Keratinocyte (primary cell): Measurements from ENCODE around the gene ACOX2. TPM values are rescaled to one million over a fixed set of nuclear protein-coding genes. Genes with fewer than 3 reads are reported as not detected.

Experiments
- DNase-seq: peaks from one replicate; pipeline ENCODE4 v3.0.0-alpha.2; 2011; ENCODE audit warnings: low read depth, missing footprints, low spot score
- FAIRE-seq: peaks from 2 replicates; lab custom pipeline; 2011; peaks lifted over from hg19 to GRCh38; lab: Jason Lieb, UNC
- H2AFZ ChIP-seq: 2 replicates; pipeline ENCODE4 v1.6.0; 2012; ENCODE audit warnings: low read length, control low read depth, inconsistent platforms; ENCODE audit not compliant: control insufficient read depth
- H3K27ac ChIP-seq: 2 replicates; pipeline ENCODE4 v1.5.1; 2011; ENCODE audit warnings: low read length; ENCODE audit not compliant: control insufficient read depth, insufficient read depth
- H3K27me3 ChIP-seq: 3 replicates; pipeline ENCODE4 v1.6.0; 2011; ENCODE audit warnings: low read length; ENCODE audit not compliant: control insufficient read depth, insufficient read depth; ENCODE audit errors: extremely low read depth
- H3K36me3 ChIP-seq, 2 experiments: 2 replicates in 1 of 2; 3 replicates in 1 of 2; pipeline ENCODE4 v1.5.1; 2011; ENCODE audit warnings: low read length in 2 of 2, mild to moderate bottlenecking in 1 of 2; ENCODE audit not compliant: control insufficient read depth in 2 of 2, insufficient read depth in 2 of 2; ENCODE audit errors: extremely low read depth in 1 of 2
- H3K4me1 ChIP-seq: 3 replicates; pipeline ENCODE4 v1.5.1; 2011; ENCODE audit warnings: low read length; ENCODE audit not compliant: control insufficient read depth, insufficient read depth; ENCODE audit errors: extremely low read depth
- H3K4me2 ChIP-seq: 3 replicates; pipeline ENCODE4 v1.6.0; 2011; ENCODE audit warnings: low read depth, low read length; ENCODE audit not compliant: control insufficient read depth, insufficient read depth; ENCODE audit errors: extremely low read depth
- H3K4me3 ChIP-seq, 3 experiments: fragments of 200-600 bp in 1 of 3; sonication (generic) in 1 of 3; 2 replicates in 2 of 3; 3 replicates in 1 of 3; pipeline ENCODE4 v1.5.1; 2011 to 2016; ENCODE audit warnings: low read length in 3 of 3, mild to moderate bottlenecking in 3 of 3, control low read depth in 2 of 3, inconsistent platforms in 1 of 3, low read depth in 1 of 3, mixed read lengths in 1 of 3, mixed run types in 1 of 3, moderate library complexity in 1 of 3; ENCODE audit not compliant: control insufficient read depth in 2 of 3, insufficient read depth in 2 of 3; ENCODE audit errors: extremely low read depth in 1 of 3
- H3K79me2 ChIP-seq: 2 replicates; pipeline ENCODE4 v1.6.0; 2012; ENCODE audit warnings: low read length; ENCODE audit not compliant: control insufficient read depth, insufficient read depth
- H3K9ac ChIP-seq: 3 replicates; pipeline ENCODE4 v1.6.0; 2011; ENCODE audit warnings: low read length; ENCODE audit not compliant: control insufficient read depth, insufficient read depth; ENCODE audit errors: extremely low read depth
- H3K9me1 ChIP-seq: 3 replicates; pipeline ENCODE4 v1.6.0; 2011; ENCODE audit warnings: low read length; ENCODE audit not compliant: control insufficient read depth, insufficient read depth; ENCODE audit errors: extremely low read depth
- H3K9me3 ChIP-seq: 2 replicates; pipeline ENCODE4 v1.5.1; 2012; ENCODE audit warnings: low read depth, low read length; ENCODE audit not compliant: control insufficient read depth
- H4K20me1 ChIP-seq: 3 replicates; pipeline ENCODE4 v1.6.0; 2011; ENCODE audit warnings: low read length; ENCODE audit not compliant: control insufficient read depth, insufficient read depth; ENCODE audit errors: extremely low read depth
- CTCF ChIP-seq, 3 experiments: IDR thresholded peaks in 1 of 3; conservative IDR thresholded peaks in 1 of 3; optimal IDR thresholded peaks in 1 of 3; 2 replicates in 2 of 3; 3 replicates in 1 of 3; pipeline versions ENCODE3 to v1.5.1; 2011; ENCODE audit warnings: low read length in 3 of 3, mild to moderate bottlenecking in 3 of 3, moderate library complexity in 2 of 3, control low read depth in 1 of 3, inconsistent platforms in 1 of 3; ENCODE audit not compliant: insufficient read depth in 2 of 3; ENCODE audit errors: extremely low read depth in 1 of 3
- EZH2 ChIP-seq: IDR thresholded peaks from one replicate; pipeline ENCODE4 v1.6.1; 2012; ENCODE audit warnings: inconsistent platforms, mild to moderate bottlenecking, low read length, moderate library complexity
- dilution Hi-C: fragments of 300-500 bp; cut with MboI; formaldehyde crosslinking; loops from one replicate; pipeline ENCODE4 v1.7.0; 2020; ENCODE audit warnings: low sequenced_read_pairs; ENCODE audit not compliant: extremely low pct_ligation_motif_present
- polyA plus RNA-seq, 5 experiments: library from polyadenylated mRNA; depleted of rRNA in 3 of 5; stranded (reverse) in 3 of 5; stranded (forward) in 1 of 5; unstranded in 1 of 5; fragments of >200 nt; gene quantifications; 1 replicate in 1 of 5; 2 replicates in 3 of 5; 3 replicates in 1 of 5; pipeline versions ENCODE4 v1.2.1 to v1.2.3, GENCODE V29; 2011 to 2012; ENCODE audit warnings: missing spikeins in 2 of 5, low read depth in 1 of 5, low replicate concordance in 1 of 5

ACOX2 gene
- polyA plus RNA-seq, 1 donor (not counting 4 experiments of a cell fraction or from before 2014, with no cell fraction given) = 0.20 TPM

- Histone ChIP-seq H3K9me3 (no peaks in the 10 kb centered on the region), H2AFZ (no peak overlapping the region), H3K9ac (no peak overlapping the region), H3K27me3 (no peaks in the 10 kb centered on the region), H3K9me1 (no peaks in the 10 kb centered on the region), H3K4me2 (peak overlapping the region; percentile 78), H3K36me3 (no peaks in the 10 kb centered on the region), H4K20me1 (no peaks in the 10 kb centered on the region), H3K79me2 (no peaks in the 10 kb centered on the region), H3K27ac (no peak overlapping the region), H3K4me1 (peaks cover 17% of the 10 kb centered on the region), H3K4me3 (no peak overlapping the region)
- DNase-seq (no peak), FAIRE-seq (no peak)
- TF ChIP-seq EZH2 (no peak), CTCF (optimal IDR thresholded peaks at IDR 0.05 in 1 of 3, IDR thresholded peaks at IDR 0.05 in 1 of 3, conservative IDR thresholded peaks at IDR 0.05 in 1 of 3; ENCODE audit: extremely low read depth in 1 of 3, insufficient read depth in 2 of 3, low read length in 3 of 3) (no peak)
- dilution Hi-C loops = no loop called here
Observed at GRCh38 chr3:58470363-58471024, 66.5 kb downstream of the ACOX2 start.

- Histone ChIP-seq H3K4me3 (no peak overlapping the region), H3K36me3 (no peaks in the 10 kb centered on the region), H3K4me2 (no peak overlapping the region), H3K9ac (no peak overlapping the region), H3K27ac (no peak overlapping the region), H3K9me3 (no peaks in the 10 kb centered on the region), H3K9me1 (no peaks in the 10 kb centered on the region), H3K27me3 (no peaks in the 10 kb centered on the region), H3K79me2 (no peaks in the 10 kb centered on the region), H4K20me1 (no peaks in the 10 kb centered on the region), H3K4me1 (peaks cover 19% of the 10 kb centered on the region), H2AFZ (no peak overlapping the region)
- FAIRE-seq (no peak), DNase-seq (no peak)
- dilution Hi-C loops = no loop called here
- TF ChIP-seq CTCF (optimal IDR thresholded peaks at IDR 0.05 in 1 of 3, IDR thresholded peaks at IDR 0.05 in 1 of 3, conservative IDR thresholded peaks at IDR 0.05 in 1 of 3; ENCODE audit: extremely low read depth in 1 of 3, insufficient read depth in 2 of 3, low read length in 3 of 3) (no peak), EZH2 (no peak)
Observed at GRCh38 chr3:58469096-58469495, 67.9 kb downstream of the ACOX2 start.
